Endothelial cell of umbilical vein (primary cell): ENCODE measurements around the gene SNX9. TPM values are rescaled to one million over a fixed set of nuclear protein-coding genes. Genes with fewer than 3 reads are reported as not detected.

Experiments
- BruUV-seq: library from RNA; stranded (reverse); fragments of 400-500 nt; replicated peaks from 2 replicates; lab custom pipeline; 2021; lab: Mats Ljungman, UMichigan
- CTCF ChIA-PET: fragments of 300-600, 350-600 bp; sonication (Branson Sonifier 250); formaldehyde crosslinking; loops from one replicate; lab custom pipeline; 2021; ENCODE audit warnings: antibody characterized with exemption, inconsistent platforms; lab: Charles Lee
- POLR2A ChIA-PET: fragments of 300-600, 350-600 bp; sonication (Branson Sonifier 250); formaldehyde crosslinking; loops from one replicate; lab custom pipeline; 2021; ENCODE audit warnings: antibody characterized with exemption, inconsistent platforms; lab: Charles Lee
- DNase-seq: peaks from one replicate; pipeline ENCODE4 v3.0.0-alpha.2; 2011; ENCODE audit warnings: low read depth, low spot score
- FAIRE-seq: peaks from 2 replicates; lab custom pipeline; 2011; peaks lifted over from hg19 to GRCh38; lab: Jason Lieb, UNC
- H2AFZ ChIP-seq: 2 replicates; pipeline ENCODE4 v1.6.0; 2012; ENCODE audit warnings: low read depth, low read length, control low read depth, inconsistent platforms
- H3K27ac ChIP-seq: 2 replicates; pipeline ENCODE4 v1.5.1; 2011; ENCODE audit warnings: low read depth, mild to moderate bottlenecking, control low read depth, low read length, moderate library complexity; ENCODE audit not compliant: insufficient read depth
- H3K27me3 ChIP-seq, 2 experiments: 2 replicates each; pipeline versions ENCODE4 v1.6.0 to v1.6.1; 2011; ENCODE audit warnings: low read length in 2 of 2, mixed read lengths in 1 of 2; ENCODE audit not compliant: control insufficient read depth in 2 of 2, insufficient read depth in 2 of 2
- H3K36me3 ChIP-seq, 2 experiments: 2 replicates in 1 of 2; 3 replicates in 1 of 2; pipeline ENCODE4 v1.5.1; 2011; ENCODE audit warnings: low read length in 2 of 2, mild to moderate bottlenecking in 1 of 2, moderate library complexity in 1 of 2; ENCODE audit not compliant: control insufficient read depth in 2 of 2, insufficient read depth in 2 of 2; ENCODE audit errors: extremely low read depth in 1 of 2
- H3K4me1 ChIP-seq: 3 replicates; pipeline ENCODE4 v1.5.1; 2011; ENCODE audit warnings: mild to moderate bottlenecking, low read length; ENCODE audit not compliant: control insufficient read depth, insufficient read depth; ENCODE audit errors: extremely low read depth
- H3K4me2 ChIP-seq: 2 replicates; pipeline ENCODE4 v1.6.1; 2011; ENCODE audit warnings: low read length, control low read depth, mixed read lengths; ENCODE audit not compliant: insufficient read depth
- H3K4me3 ChIP-seq, 3 experiments: fragments of 200-600 bp in 1 of 3; sonication (generic), shearing (Covaris generic) in 1 of 3; replicated peaks in 1 of 3; 2 replicates each; pipeline ENCODE4 v1.5.1; 2011 to 2016; ENCODE audit warnings: control low read depth in 3 of 3, low read length in 3 of 3, mild to moderate bottlenecking in 2 of 3, inconsistent platforms in 1 of 3, low read depth in 1 of 3, moderate library complexity in 1 of 3; ENCODE audit not compliant: insufficient read depth in 1 of 3
- H3K79me2 ChIP-seq: 2 replicates; pipeline ENCODE4 v1.6.0; 2012; ENCODE audit warnings: low read length, inconsistent platforms; ENCODE audit not compliant: control insufficient read depth, insufficient read depth
- H3K9ac ChIP-seq: replicated peaks from 2 replicates; pipeline ENCODE3; 2011; ENCODE audit warnings: low read length, control low read depth; ENCODE audit not compliant: insufficient read depth; ENCODE audit errors: extremely low read depth
- H3K9me1 ChIP-seq: replicated peaks from 3 replicates; pipeline ENCODE4 v1.6.0; 2011; ENCODE audit warnings: mild to moderate bottlenecking, low read length; ENCODE audit not compliant: control insufficient read depth, insufficient read depth; ENCODE audit errors: extremely low read depth
- H3K9me3 ChIP-seq: replicated peaks from 2 replicates; pipeline ENCODE4 v1.5.1; 2012; ENCODE audit warnings: low read length, inconsistent platforms; ENCODE audit not compliant: control insufficient read depth, insufficient read depth
- H4K20me1 ChIP-seq: replicated peaks from 2 replicates; pipeline ENCODE3; 2011; ENCODE audit warnings: mild to moderate bottlenecking, low read length; ENCODE audit not compliant: control insufficient read depth, insufficient read depth; ENCODE audit errors: extremely low read depth
- EZH2 ChIP-seq: IDR thresholded peaks from 2 replicates; pipeline ENCODE4 v1.6.1; 2012; ENCODE audit warnings: borderline replicate concordance, low read depth, mild to moderate bottlenecking, moderate library complexity, low read length, inconsistent platforms; ENCODE audit not compliant: severe bottlenecking
- FOS ChIP-seq: IDR thresholded peaks from 2 replicates; pipeline ENCODE4 v1.6.1; 2011; ENCODE audit warnings: mild to moderate bottlenecking, low read length, moderate library complexity, borderline replicate concordance; ENCODE audit not compliant: insufficient read depth
- GATA2 ChIP-seq: IDR thresholded peaks from 2 replicates; pipeline ENCODE4 v1.7.0; 2011; ENCODE audit warnings: low read depth, mild to moderate bottlenecking, moderate library complexity, mixed read lengths, low read length; ENCODE audit not compliant: insufficient read length, insufficient read depth
- JUN ChIP-seq: IDR thresholded peaks from 2 replicates; pipeline ENCODE4 v1.6.1; 2011; ENCODE audit warnings: borderline replicate concordance, low read depth; ENCODE audit not compliant: insufficient read length, insufficient read depth
- MYC ChIP-seq: IDR thresholded peaks from one replicate; pipeline ENCODE4 v1.6.1; 2011; ENCODE audit warnings: mild to moderate bottlenecking, low read depth, low read length
- POLR2A ChIP-seq: IDR thresholded peaks from 2 replicates; pipeline ENCODE4 v1.6.1; 2012; ENCODE audit warnings: low read depth, mild to moderate bottlenecking, control low read depth, low read length
- POLR2AphosphoS5 ChIP-seq: IDR thresholded peaks from 2 replicates; pipeline ENCODE4 v1.6.1; 2012; ENCODE audit warnings: low read depth, mild to moderate bottlenecking, control low read depth, low read length, moderate library complexity; ENCODE audit not compliant: insufficient read depth
- dilution Hi-C: fragments of 300-500 bp; cut with MboI; formaldehyde crosslinking; loops from one replicate; pipeline ENCODE4 v1.15.0; 2019; ENCODE audit warnings: low sequenced_read_pairs; ENCODE audit not compliant: extremely low pct_ligation_motif_present
- intact Hi-C: fragments of 100-400 bp; cut with micrococcal nuclease; formaldehyde crosslinking; loops from one replicate; pipeline ENCODE4 v1.10.0; 2022
- polyA plus RNA-seq, 4 experiments: library from polyadenylated mRNA; depleted of rRNA in 3 of 4; stranded (reverse) in 3 of 4; unstranded in 1 of 4; fragments of >200 nt; gene quantifications; 2 replicates each; pipeline versions ENCODE4 v1.2.1 to v1.2.3, GENCODE V29; 2011 to 2012; ENCODE audit warnings: missing spikeins in 1 of 4
- total RNA-seq: library from RNA; stranded (reverse); gene quantifications from 2 replicates; pipeline ENCODE4 v1.2.3, GENCODE V29; 2021
- TF ChIP-seq, protein P1 (sequence below): IDR thresholded peaks from 2 replicates; pipeline ENCODE4 v1.6.1; 2011; ENCODE audit not compliant: insufficient read depth, insufficient read length
- TF ChIP-seq, protein P2 (sequence below), 2 donors: IDR thresholded peaks; 1 replicate in 1 of 2; 2 replicates in 1 of 2; pipeline ENCODE4 v1.5.1; 2011; ENCODE audit warnings: low read length in 2 of 2, mild to moderate bottlenecking in 2 of 2, moderate library complexity in 2 of 2, control low read depth in 1 of 2, inconsistent platforms in 1 of 2, low read depth in 1 of 2; ENCODE audit not compliant: insufficient read depth in 1 of 2; ENCODE audit errors: extremely low read depth in 1 of 2

SNX9 gene
- total and polyA plus RNA-seq, 2 donors (not counting 3 experiments of a cell fraction or from before 2014, with no cell fraction given), result 27.5 to 54.5 TPM

GRCh38 chr6:157848693-157849092, 25.6 kb downstream of the SNX9 start:
- BruUV-seq, result no TSS peak
- no peak overlapping the region for H2AFZ ChIP-seq
- H3K4me3 ChIP-seq, result no peak overlapping the region
- FAIRE-seq (no peak), DNase-seq (no peak)
- peaks cover 13% of the 10 kb centered on the region for H3K4me1 ChIP-seq
- intact Hi-C loops (no loop called here), dilution Hi-C loops (no loop called here)
- H3K36me3 ChIP-seq, result no peaks in the 10 kb centered on the region
- peaks cover 3% of the 10 kb centered on the region for H3K9me3 ChIP-seq
- ChIA-PET CTCF (interaction anchor here (1.0 to 1.2 kb wide), 2 partner anchors 25 to 92 kb away, joined by 3 read pairs; no protein-coding TSS in a partner anchor), POLR2A (no interaction called here)
- TF ChIP-seq EZH2 (no peak), JUN (no peak), POLR2A (no peak), FOS (no peak), POLR2AphosphoS5 (no peak), MYC (no peak), GATA2 (no peak)
- TF ChIP-seq, protein P1, sequence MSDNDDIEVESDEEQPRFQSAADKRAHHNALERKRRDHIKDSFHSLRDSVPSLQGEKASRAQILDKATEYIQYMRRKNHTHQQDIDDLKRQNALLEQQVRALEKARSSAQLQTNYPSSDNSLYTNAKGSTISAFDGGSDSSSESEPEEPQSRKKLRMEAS, result no peak
- TF ChIP-seq, protein P2, sequence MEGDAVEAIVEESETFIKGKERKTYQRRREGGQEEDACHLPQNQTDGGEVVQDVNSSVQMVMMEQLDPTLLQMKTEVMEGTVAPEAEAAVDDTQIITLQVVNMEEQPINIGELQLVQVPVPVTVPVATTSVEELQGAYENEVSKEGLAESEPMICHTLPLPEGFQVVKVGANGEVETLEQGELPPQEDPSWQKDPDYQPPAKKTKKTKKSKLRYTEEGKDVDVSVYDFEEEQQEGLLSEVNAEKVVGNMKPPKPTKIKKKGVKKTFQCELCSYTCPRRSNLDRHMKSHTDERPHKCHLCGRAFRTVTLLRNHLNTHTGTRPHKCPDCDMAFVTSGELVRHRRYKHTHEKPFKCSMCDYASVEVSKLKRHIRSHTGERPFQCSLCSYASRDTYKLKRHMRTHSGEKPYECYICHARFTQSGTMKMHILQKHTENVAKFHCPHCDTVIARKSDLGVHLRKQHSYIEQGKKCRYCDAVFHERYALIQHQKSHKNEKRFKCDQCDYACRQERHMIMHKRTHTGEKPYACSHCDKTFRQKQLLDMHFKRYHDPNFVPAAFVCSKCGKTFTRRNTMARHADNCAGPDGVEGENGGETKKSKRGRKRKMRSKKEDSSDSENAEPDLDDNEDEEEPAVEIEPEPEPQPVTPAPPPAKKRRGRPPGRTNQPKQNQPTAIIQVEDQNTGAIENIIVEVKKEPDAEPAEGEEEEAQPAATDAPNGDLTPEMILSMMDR (IDR thresholded peaks at IDR 0.05; ENCODE audit: extremely low read depth in 1 of 2, insufficient read depth in 1 of 2, low read depth in 1 of 2, low read length in 2 of 2), result no peak
- H3K9ac ChIP-seq, result no peak overlapping the region
- peaks cover 98% of the 10 kb centered on the region for H3K79me2 ChIP-seq
- peaks cover 10% of the 10 kb centered on the region for H4K20me1 ChIP-seq
- H3K4me2 ChIP-seq, result no peak overlapping the region
- no peaks in the 10 kb centered on the region for H3K27me3 ChIP-seq
- H3K9me1 ChIP-seq, result no peaks in the 10 kb centered on the region
- no peak overlapping the region for H3K27ac ChIP-seq
